Cardiac muscle cell (in vitro differentiated cells and primary cell): ENCODE data around the gene BRIP1. TPM values are rescaled to one million over a fixed set of nuclear protein-coding genes. Genes with fewer than 3 reads are reported as not detected.

ENCODE experiments used
- DNase-seq, 2 donors: peaks; one replicate each; pipeline versions ENCODE4 v3.0.0 to v3.0.0-alpha.2; 2010 to 2017; ENCODE audit warnings: low read depth in 1 of 2, low spot score in 1 of 2
- H3K27ac ChIP-seq: fragments of 200-600 bp; sonication (generic); 2 replicates; pipeline ENCODE4 v1.5.1; 2016
- H3K27me3 ChIP-seq: fragments of 200-600 bp; sonication (generic); 2 replicates; pipeline ENCODE4 v1.6.0; 2016; ENCODE audit warnings: control low read depth
- H3K36me3 ChIP-seq: fragments of 200-600 bp; sonication (generic); 2 replicates; pipeline ENCODE4 v1.5.1; 2016; ENCODE audit warnings: control low read depth
- H3K4me1 ChIP-seq: fragments of 200-600 bp; sonication (generic); 2 replicates; pipeline ENCODE4 v1.8.1; 2017; ENCODE audit warnings: low read depth, mild to moderate bottlenecking, mixed run types
- H3K4me3 ChIP-seq: fragments of 200-600 bp; sonication (generic); 2 replicates; pipeline ENCODE4 v1.5.1; 2016; ENCODE audit warnings: mild to moderate bottlenecking
- H3K9me3 ChIP-seq: fragments of 200-600 bp; sonication (generic); 2 replicates; pipeline ENCODE4 v1.5.1; 2017; ENCODE audit warnings: low read depth, mild to moderate bottlenecking, control low read depth
- polyA plus RNA-seq: library from polyadenylated mRNA; unstranded; fragments of >200 nt; fragmentation: Nextera tagmentation; extraction: Ambion mirVana; gene quantifications from 2 replicates; pipeline ENCODE4 v1.2.1, GENCODE V29; 2016
- total RNA-seq: library from RNA; depleted of rRNA; stranded (reverse); fragments of >200 nt; gene quantifications from 2 replicates; pipeline ENCODE4 v1.2.3, GENCODE V29; 2016
- TF ChIP-seq, protein P1 (sequence below): IDR thresholded peaks from 2 replicates; pipeline ENCODE4 v1.5.1; 2012; ENCODE audit warnings: low read depth, mild to moderate bottlenecking, low read length

Gene BRIP1
- total and polyA plus RNA-seq, 2 experiments from 2014 or later: 3.1 to 9.2 TPM

GRCh38 chr17:61814485-61814884 is 48.8 kb downstream of the BRIP1 start:
- DNase-seq: no peak
- Histone ChIP-seq H3K36me3 (no peaks in the 10 kb centered on the region), H3K27ac (no peak overlapping the region), H3K4me3 (no peak overlapping the region), H3K9me3 (no peaks in the 10 kb centered on the region), H3K4me1 (peaks cover 6% of the 10 kb centered on the region), H3K27me3 (no peaks in the 10 kb centered on the region)
- TF ChIP-seq, protein P1, sequence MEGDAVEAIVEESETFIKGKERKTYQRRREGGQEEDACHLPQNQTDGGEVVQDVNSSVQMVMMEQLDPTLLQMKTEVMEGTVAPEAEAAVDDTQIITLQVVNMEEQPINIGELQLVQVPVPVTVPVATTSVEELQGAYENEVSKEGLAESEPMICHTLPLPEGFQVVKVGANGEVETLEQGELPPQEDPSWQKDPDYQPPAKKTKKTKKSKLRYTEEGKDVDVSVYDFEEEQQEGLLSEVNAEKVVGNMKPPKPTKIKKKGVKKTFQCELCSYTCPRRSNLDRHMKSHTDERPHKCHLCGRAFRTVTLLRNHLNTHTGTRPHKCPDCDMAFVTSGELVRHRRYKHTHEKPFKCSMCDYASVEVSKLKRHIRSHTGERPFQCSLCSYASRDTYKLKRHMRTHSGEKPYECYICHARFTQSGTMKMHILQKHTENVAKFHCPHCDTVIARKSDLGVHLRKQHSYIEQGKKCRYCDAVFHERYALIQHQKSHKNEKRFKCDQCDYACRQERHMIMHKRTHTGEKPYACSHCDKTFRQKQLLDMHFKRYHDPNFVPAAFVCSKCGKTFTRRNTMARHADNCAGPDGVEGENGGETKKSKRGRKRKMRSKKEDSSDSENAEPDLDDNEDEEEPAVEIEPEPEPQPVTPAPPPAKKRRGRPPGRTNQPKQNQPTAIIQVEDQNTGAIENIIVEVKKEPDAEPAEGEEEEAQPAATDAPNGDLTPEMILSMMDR: no peak

- TF ChIP-seq, protein P1: no peak
- Histone ChIP-seq H3K27ac (no peak overlapping the region), H3K27me3 (no peaks in the 10 kb centered on the region), H3K36me3 (no peaks in the 10 kb centered on the region), H3K4me3 (no peak overlapping the region), H3K9me3 (no peaks in the 10 kb centered on the region), H3K4me1 (peaks cover 6% of the 10 kb centered on the region)
- no peak for DNase-seq
Measured at GRCh38 chr17:61813211-61813610, 50.1 kb downstream of the BRIP1 start.

DNA sequence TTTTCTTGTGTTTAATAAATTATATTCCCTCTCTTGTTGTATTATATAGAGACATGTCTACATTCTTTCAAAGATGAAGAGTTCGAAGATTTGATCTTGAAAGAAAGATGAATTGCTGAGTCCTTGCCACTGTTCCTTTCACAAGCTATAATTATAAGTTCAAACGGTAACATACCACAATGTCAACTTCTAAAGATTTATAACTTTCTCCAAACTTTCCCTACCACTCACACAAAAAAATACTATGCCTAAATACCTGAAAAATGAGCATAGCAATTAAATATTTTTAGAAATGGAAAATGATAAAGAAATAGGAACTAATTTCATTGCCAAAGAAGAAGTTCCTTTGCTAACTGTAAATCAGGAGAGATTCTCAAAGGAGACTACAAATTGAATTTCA is 50.6 kb downstream of the BRIP1 start:
- TF ChIP-seq, protein P1: no peak
- no peak overlapping the region for H3K4me3 ChIP-seq
- H3K9me3 ChIP-seq: no peaks in the 10 kb centered on the region
- H3K4me1 ChIP-seq: peaks cover 6% of the 10 kb centered on the region
- H3K36me3 ChIP-seq: no peaks in the 10 kb centered on the region
- no peak for DNase-seq
- no peaks in the 10 kb centered on the region for H3K27me3 ChIP-seq
- no peak overlapping the region for H3K27ac ChIP-seq

DNA sequence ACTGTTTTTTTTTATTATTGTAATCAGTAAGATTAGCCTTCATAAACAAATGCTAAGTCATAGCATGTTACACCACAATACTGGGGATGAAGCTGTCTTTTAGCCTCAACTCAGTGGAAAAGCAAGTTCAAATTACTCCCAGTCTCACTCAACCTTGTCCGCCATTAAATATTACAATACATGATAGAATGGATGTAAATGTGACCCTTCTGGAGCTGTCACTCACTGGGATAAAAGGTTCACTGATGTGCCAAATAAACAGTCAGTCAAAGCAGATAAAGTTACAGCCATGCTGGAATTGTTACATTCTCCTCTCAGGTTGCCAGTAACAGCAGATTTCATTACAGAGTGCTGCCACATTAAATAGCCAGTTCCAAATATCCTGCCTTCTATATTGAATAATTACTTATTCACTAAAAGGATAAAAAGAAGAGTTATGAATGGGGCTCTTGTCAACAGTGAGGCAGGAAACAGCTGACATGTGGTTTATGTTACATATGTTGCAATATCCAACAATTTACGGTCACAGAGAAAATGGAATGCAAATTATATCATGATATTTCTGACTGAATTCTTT is 53.4 kb downstream of the BRIP1 start:
- peak in 1 of 2 donors; percentile 78 for DNase-seq
- H3K27ac ChIP-seq: no peak overlapping the region
- H3K4me3 ChIP-seq: no peak overlapping the region
- H3K4me1 ChIP-seq: no peaks in the 10 kb centered on the region
- H3K36me3 ChIP-seq: no peaks in the 10 kb centered on the region
- TF ChIP-seq, protein P1: no peak
- no peaks in the 10 kb centered on the region for H3K9me3 ChIP-seq
- H3K27me3 ChIP-seq: no peaks in the 10 kb centered on the region

- no peaks in the 10 kb centered on the region for H3K36me3 ChIP-seq
- no peaks in the 10 kb centered on the region for H3K9me3 ChIP-seq
- no peak overlapping the region for H3K27ac ChIP-seq
- H3K27me3 ChIP-seq: no peaks in the 10 kb centered on the region
- no peak for DNase-seq
- H3K4me3 ChIP-seq: no peak overlapping the region
- H3K4me1 ChIP-seq: no peaks in the 10 kb centered on the region
- TF ChIP-seq, protein P1: no peak
Measured at GRCh38 chr17:61808442-61808841, 54.9 kb downstream of the BRIP1 start.
